Measurements from ENCODE around the gene RNF40.

RNF40 gene

GRCh38 chr16:30773826-30774225 is 11.7 kb downstream of the RNF40 start:
- POLR2A ChIA-PET, result no interaction called here
- no peak for DNase-seq (ENCODE audit: extremely low spot score)
- no peak for TF ChIP-seq CTCF (IDR thresholded peaks at IDR 0.05; ENCODE audit: control extremely low read depth, extremely low read depth, low read depth, missing control alignments)
- CTCF ChIA-PET, result interaction anchor here (1.0 to 1.6 kb wide), 3 partner anchors 18 to 144 kb away, joined by 3 to 5 read pairs (median 3); no protein-coding TSS in a partner anchor

GRCh38 chr16:30774367-30775130 is 12.4 kb downstream of the RNF40 start:
- ChIA-PET CTCF (interaction anchor here (1.0 to 1.7 kb wide), 4 partner anchors 10 to 143 kb away, joined by 3 to 6 read pairs (median 4); no protein-coding TSS in a partner anchor), POLR2A (interaction anchor here (1.0 kb wide), 1 partner anchor 27 kb away, joined by 3 read pairs; the partner anchor contains the start of gene PHKG2)
- no peak for DNase-seq (ENCODE audit: extremely low spot score)
- no peak for TF ChIP-seq CTCF (IDR thresholded peaks at IDR 0.05; ENCODE audit: control extremely low read depth, extremely low read depth, low read depth, missing control alignments)

- no peak for TF ChIP-seq CTCF (IDR thresholded peaks at IDR 0.05; ENCODE audit: control extremely low read depth, extremely low read depth, low read depth, missing control alignments)
- CTCF ChIA-PET, result interaction anchor here (1.6 to 1.7 kb wide), 2 partner anchors 11 to 21 kb away, joined by 5 to 6 read pairs; no protein-coding TSS in a partner anchor
- POLR2A ChIA-PET, result interaction anchor here (1.0 kb wide), 1 partner anchor 27 kb away, joined by 3 read pairs; the partner anchor contains the start of gene PHKG2
- no peak for DNase-seq (ENCODE audit: extremely low spot score)
Measured at GRCh38 chr16:30775131-30775391, 12.9 kb downstream of the RNF40 start.

GRCh38 chr16:30775392-30776188 is 13.5 kb downstream of the RNF40 start:
- POLR2A ChIA-PET, result interaction anchor here (1.0 kb wide), 1 partner anchor 28 kb away, joined by 3 read pairs; the partner anchor contains the start of gene PHKG2
- TF ChIP-seq CTCF (IDR thresholded peaks at IDR 0.05; ENCODE audit: control extremely low read depth, extremely low read depth, low read depth, missing control alignments), result no peak
- CTCF ChIA-PET, result interaction anchor here (1.6 to 1.7 kb wide), 2 partner anchors 11 to 21 kb away, joined by 5 to 6 read pairs; no protein-coding TSS in a partner anchor
- DNase-seq (ENCODE audit: extremely low spot score), result peak; percentile 87

GRCh38 chr16:30777591-30778297 is 15.6 kb downstream of the RNF40 start:
- no peak for TF ChIP-seq CTCF (IDR thresholded peaks at IDR 0.05; ENCODE audit: control extremely low read depth, extremely low read depth, low read depth, missing control alignments)
- POLR2A ChIA-PET, result no interaction called here
- no peak for DNase-seq (ENCODE audit: extremely low spot score)
- CTCF ChIA-PET, result interaction anchor here (1.2 to 3.0 kb wide), 4 partner anchors 30 to 119 kb away, joined by 3 to 13 read pairs (median 6); partner anchors contain the start of gene CTF1
